GM12878 (cell line): Measurements from ENCODE around the gene DLG2. TPM values are rescaled to one million over a fixed set of nuclear protein-coding genes. Genes with fewer than 3 reads are reported as not detected.
A peak's percentile ranks its signal among the peaks of the same experiment; 100 is the strongest.

Source experiments
- BMI1 ChIP-seq: fragments of 450-650 bp; IDR thresholded peaks from 2 replicates; pipeline ENCODE4 v1.6.1; 2016; ENCODE audit warnings: mild to moderate bottlenecking, moderate library complexity, borderline replicate concordance
- CBX5 ChIP-seq: sonication (generic); IDR thresholded peaks from 2 replicates; pipeline ENCODE4 v1.6.1; 2016; ENCODE audit warnings: low read depth, moderate library complexity, mild to moderate bottlenecking, inconsistent platforms
- CHD4 ChIP-seq: fragments of 200-600 bp; sonication (generic); IDR thresholded peaks from 2 replicates; pipeline ENCODE4 v1.6.1; 2016; ENCODE audit warnings: mild to moderate bottlenecking
- ETV6 ChIP-seq, 2 experiments: fragments of 450-650 bp in 1 of 2; IDR thresholded peaks in 1 of 2; conservative IDR thresholded peaks in 1 of 2; 2 replicates each; pipeline ENCODE4 v1.6.1; 2014; ENCODE audit warnings: antibody characterized with exemption in 1 of 2, borderline replicate concordance in 1 of 2, low read depth in 1 of 2, mild to moderate bottlenecking in 1 of 2, moderate library complexity in 1 of 2
- HCFC1 ChIP-seq: fragments of 150-350 bp; IDR thresholded peaks from 2 replicates; pipeline ENCODE4 v1.6.1; 2014; ENCODE audit warnings: low read length
- IKZF1 ChIP-seq: fragments of 450-650 bp; conservative IDR thresholded peaks from 2 replicates; pipeline ENCODE4 v1.6.1; 2017; ENCODE audit warnings: antibody characterized with exemption, mild to moderate bottlenecking
- NR2F1 ChIP-seq: fragments of 450-650 bp; conservative IDR thresholded peaks from 2 replicates; pipeline ENCODE4 v1.6.1; 2017; ENCODE audit warnings: mild to moderate bottlenecking
- POU2F2 ChIP-seq: IDR thresholded peaks from 3 replicates; pipeline ENCODE4 v1.6.1; 2011; ENCODE audit warnings: low read depth, mild to moderate bottlenecking, low read length, borderline replicate concordance
- SIX5 ChIP-seq: IDR thresholded peaks from 2 replicates; pipeline ENCODE4 v1.6.1; 2011; ENCODE audit warnings: mild to moderate bottlenecking, low read depth, low read length, moderate library complexity; ENCODE audit not compliant: severe bottlenecking
- SMAD5 ChIP-seq: IDR thresholded peaks from 2 replicates; pipeline ENCODE4 v1.6.1; 2016; ENCODE audit warnings: antibody characterized with exemption, low read depth
- SREBF2 ChIP-seq: IDR thresholded peaks from 2 replicates; pipeline ENCODE4 v1.6.1; 2012; ENCODE audit warnings: mild to moderate bottlenecking, low read length
- SRF ChIP-seq, 2 experiments: IDR thresholded peaks; 2 replicates each; pipeline ENCODE4 v1.6.1; 2011; ENCODE audit warnings: low read depth in 2 of 2, low read length in 2 of 2, mild to moderate bottlenecking in 1 of 2, moderate library complexity in 1 of 2
- TCF3 ChIP-seq: IDR thresholded peaks from 2 replicates; pipeline ENCODE4 v1.6.1; 2012; ENCODE audit warnings: low read depth, mild to moderate bottlenecking, low read length, borderline replicate concordance; ENCODE audit not compliant: insufficient read depth
- YBX1 ChIP-seq: fragments of 450-650 bp; IDR thresholded peaks from 2 replicates; pipeline ENCODE4 v1.6.1; 2016; ENCODE audit warnings: antibody characterized with exemption
- YY1 ChIP-seq: IDR thresholded peaks from 2 replicates; pipeline ENCODE4 v1.6.1; 2011; ENCODE audit warnings: low read depth, mild to moderate bottlenecking, low read length
- ZNF217 ChIP-seq: fragments of 450-650 bp; IDR thresholded peaks from 2 replicates; pipeline ENCODE4 v1.6.1; 2017; ENCODE audit warnings: antibody characterized with exemption, mild to moderate bottlenecking
- polyA plus RNA-seq, 11 experiments: library from polyadenylated mRNA; depleted of rRNA in 4 of 11; unstranded in 6 of 11; stranded (reverse) in 5 of 11; fragments of >200 nt; fragmentation: Nextera tagmentation in 4 of 11; fragmentation: Illumina TruSeq in 1 of 11; extraction: Ambion mirVana in 4 of 11; extraction: Trizol in 1 of 11; gene quantifications; 1 replicate in 1 of 11; 2 replicates in 10 of 11; pipeline versions ENCODE4 v1.2.1 to v1.2.3, GENCODE V29; 2011 to 2016; ENCODE audit warnings: inconsistent platforms in 2 of 11, missing spikeins in 2 of 11, low read depth in 1 of 11
- total RNA-seq, 4 experiments: library from RNA; depleted of rRNA in 3 of 4; stranded (reverse); fragments of >200 nt in 3 of 4; fragmentation: Illumina TruSeq in 1 of 4; extraction: Trizol in 1 of 4; gene quantifications; 2 replicates each; pipeline versions ENCODE4 v1.2.1 to v1.2.3, GENCODE V29; 2013 to 2021
- TF ChIP-seq, protein P1 (sequence below): IDR thresholded peaks from 2 replicates; pipeline ENCODE4 v1.6.1; 2011; ENCODE audit warnings: borderline replicate concordance, low read depth, mild to moderate bottlenecking, moderate library complexity, mixed read lengths, low read length; ENCODE audit not compliant: insufficient read depth; ENCODE audit errors: extremely low read length
- TF ChIP-seq, protein P2 (sequence below): fragments of 450-650 bp; IDR thresholded peaks from 2 replicates; pipeline ENCODE4 v1.6.1; 2018; ENCODE audit warnings: borderline replicate concordance, mild to moderate bottlenecking; ENCODE audit not compliant: partially characterized antibody
- TF ChIP-seq, protein P3 (sequence below): IDR thresholded peaks from 2 replicates; pipeline ENCODE4 v1.6.1; 2012; ENCODE audit warnings: low read length, inconsistent platforms
- TF ChIP-seq, protein P4 (sequence below): fragments of 450-650 bp; IDR thresholded peaks from 2 replicates; pipeline ENCODE4 v1.6.1; 2017; ENCODE audit warnings: mild to moderate bottlenecking, moderate library complexity

Gene DLG2
- total and polyA plus RNA-seq, 10 of the 15 experiments (the other 5 are each of a cell fraction or from before 2014, with no cell fraction given), result 0.09 to 0.98 (median 0.35) TPM

DNA sequence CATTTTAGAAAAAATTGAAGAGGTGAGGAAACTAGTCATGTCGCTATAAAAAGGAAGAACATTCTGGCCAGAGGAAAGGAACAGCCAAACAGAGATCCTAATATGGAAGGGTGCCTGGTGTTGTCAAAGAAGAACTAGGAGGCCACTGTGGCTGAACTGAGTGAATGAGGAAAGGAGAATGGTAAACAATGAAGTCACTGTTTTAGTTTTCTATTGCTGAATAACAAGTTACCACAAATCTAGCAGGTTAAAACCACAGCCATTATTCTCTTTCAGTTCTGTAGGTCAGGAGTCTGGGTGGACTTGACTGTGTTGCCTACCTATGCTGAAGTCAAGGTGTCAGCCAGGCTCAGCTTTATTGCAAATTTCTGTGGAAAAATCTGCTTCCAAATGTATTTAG, 1791.7 kb downstream of the DLG2 start (continued):
- TF ChIP-seq, protein P1, sequence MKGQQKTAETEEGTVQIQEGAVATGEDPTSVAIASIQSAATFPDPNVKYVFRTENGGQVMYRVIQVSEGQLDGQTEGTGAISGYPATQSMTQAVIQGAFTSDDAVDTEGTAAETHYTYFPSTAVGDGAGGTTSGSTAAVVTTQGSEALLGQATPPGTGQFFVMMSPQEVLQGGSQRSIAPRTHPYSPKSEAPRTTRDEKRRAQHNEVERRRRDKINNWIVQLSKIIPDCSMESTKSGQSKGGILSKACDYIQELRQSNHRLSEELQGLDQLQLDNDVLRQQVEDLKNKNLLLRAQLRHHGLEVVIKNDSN, result no peak
- no peak for TF ChIP-seq POU2F2
- TF ChIP-seq IKZF1, result peak; percentile 36; the same call in 1 of the 2 replicates
- TF ChIP-seq ZNF217, result no peak
- TF ChIP-seq YBX1, result no peak
- TF ChIP-seq, protein P2, sequence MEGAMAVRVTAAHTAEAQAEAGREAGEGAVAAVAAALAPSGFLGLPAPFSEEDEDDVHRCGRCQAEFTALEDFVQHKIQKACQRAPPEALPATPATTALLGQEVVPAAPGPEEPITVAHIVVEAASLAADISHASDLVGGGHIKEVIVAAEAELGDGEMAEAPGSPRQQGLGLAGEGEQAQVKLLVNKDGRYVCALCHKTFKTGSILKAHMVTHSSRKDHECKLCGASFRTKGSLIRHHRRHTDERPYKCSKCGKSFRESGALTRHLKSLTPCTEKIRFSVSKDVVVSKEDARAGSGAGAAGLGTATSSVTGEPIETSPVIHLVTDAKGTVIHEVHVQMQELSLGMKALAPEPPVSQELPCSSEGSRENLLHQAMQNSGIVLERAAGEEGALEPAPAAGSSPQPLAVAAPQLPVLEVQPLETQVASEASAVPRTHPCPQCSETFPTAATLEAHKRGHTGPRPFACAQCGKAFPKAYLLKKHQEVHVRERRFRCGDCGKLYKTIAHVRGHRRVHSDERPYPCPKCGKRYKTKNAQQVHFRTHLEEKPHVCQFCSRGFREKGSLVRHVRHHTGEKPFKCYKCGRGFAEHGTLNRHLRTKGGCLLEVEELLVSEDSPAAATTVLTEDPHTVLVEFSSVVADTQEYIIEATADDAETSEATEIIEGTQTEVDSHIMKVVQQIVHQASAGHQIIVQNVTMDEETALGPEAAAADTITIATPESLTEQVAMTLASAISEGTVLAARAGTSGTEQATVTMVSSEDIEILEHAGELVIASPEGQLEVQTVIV, result no peak
- TF ChIP-seq YY1, result no peak
- TF ChIP-seq NR2F1, result peak; percentile 64
- TF ChIP-seq BMI1, result no peak
- TF ChIP-seq CBX5, result no peak
- TF ChIP-seq, protein P3, sequence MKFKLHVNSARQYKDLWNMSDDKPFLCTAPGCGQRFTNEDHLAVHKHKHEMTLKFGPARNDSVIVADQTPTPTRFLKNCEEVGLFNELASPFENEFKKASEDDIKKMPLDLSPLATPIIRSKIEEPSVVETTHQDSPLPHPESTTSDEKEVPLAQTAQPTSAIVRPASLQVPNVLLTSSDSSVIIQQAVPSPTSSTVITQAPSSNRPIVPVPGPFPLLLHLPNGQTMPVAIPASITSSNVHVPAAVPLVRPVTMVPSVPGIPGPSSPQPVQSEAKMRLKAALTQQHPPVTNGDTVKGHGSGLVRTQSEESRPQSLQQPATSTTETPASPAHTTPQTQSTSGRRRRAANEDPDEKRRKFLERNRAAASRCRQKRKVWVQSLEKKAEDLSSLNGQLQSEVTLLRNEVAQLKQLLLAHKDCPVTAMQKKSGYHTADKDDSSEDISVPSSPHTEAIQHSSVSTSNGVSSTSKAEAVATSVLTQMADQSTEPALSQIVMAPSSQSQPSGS, result 0 out of 2 replicates have a peak, but pooled peaks have one; percentile 20
- TF ChIP-seq SREBF2, result no peak
- no peak for TF ChIP-seq SMAD5
- TF ChIP-seq SIX5, result no peak
- no peak for TF ChIP-seq CHD4
- TF ChIP-seq ETV6 (conservative IDR thresholded peaks at IDR 0.05 in 1 of 2, IDR thresholded peaks at IDR 0.05 in 1 of 2; ENCODE audit: borderline replicate concordance in 1 of 2, low read depth in 1 of 2), result no peak
- TF ChIP-seq TCF3, result no peak
- TF ChIP-seq HCFC1, result no peak
- TF ChIP-seq SRF (IDR thresholded peaks at IDR 0.05; ENCODE audit: low read depth in 2 of 2, low read length in 2 of 2), result no peak
- TF ChIP-seq, protein P4, sequence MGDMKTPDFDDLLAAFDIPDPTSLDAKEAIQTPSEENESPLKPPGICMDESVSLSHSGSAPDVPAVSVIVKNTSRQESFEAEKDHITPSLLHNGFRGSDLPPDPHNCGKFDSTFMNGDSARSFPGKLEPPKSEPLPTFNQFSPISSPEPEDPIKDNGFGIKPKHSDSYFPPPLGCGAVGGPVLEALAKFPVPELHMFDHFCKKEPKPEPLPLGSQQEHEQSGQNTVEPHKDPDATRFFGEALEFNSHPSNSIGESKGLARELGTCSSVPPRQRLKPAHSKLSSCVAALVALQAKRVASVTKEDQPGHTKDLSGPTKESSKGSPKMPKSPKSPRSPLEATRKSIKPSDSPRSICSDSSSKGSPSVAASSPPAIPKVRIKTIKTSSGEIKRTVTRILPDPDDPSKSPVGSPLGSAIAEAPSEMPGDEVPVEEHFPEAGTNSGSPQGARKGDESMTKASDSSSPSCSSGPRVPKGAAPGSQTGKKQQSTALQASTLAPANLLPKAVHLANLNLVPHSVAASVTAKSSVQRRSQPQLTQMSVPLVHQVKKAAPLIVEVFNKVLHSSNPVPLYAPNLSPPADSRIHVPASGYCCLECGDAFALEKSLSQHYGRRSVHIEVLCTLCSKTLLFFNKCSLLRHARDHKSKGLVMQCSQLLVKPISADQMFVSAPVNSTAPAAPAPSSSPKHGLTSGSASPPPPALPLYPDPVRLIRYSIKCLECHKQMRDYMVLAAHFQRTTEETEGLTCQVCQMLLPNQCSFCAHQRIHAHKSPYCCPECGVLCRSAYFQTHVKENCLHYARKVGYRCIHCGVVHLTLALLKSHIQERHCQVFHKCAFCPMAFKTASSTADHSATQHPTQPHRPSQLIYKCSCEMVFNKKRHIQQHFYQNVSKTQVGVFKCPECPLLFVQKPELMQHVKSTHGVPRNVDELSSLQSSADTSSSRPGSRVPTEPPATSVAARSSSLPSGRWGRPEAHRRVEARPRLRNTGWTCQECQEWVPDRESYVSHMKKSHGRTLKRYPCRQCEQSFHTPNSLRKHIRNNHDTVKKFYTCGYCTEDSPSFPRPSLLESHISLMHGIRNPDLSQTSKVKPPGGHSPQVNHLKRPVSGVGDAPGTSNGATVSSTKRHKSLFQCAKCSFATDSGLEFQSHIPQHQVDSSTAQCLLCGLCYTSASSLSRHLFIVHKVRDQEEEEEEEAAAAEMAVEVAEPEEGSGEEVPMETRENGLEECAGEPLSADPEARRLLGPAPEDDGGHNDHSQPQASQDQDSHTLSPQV, result no peak
